ENCODE measurements around the gene ZC3H14.

ZC3H14 gene

GRCh38 chr14:88542857-88543795, 19.7 kb upstream of the ZC3H14 start:
- DNase-seq (ENCODE audit: low read depth, low spot score) = no peak
- ChIA-PET POLR2A (no interaction called here), CTCF (interaction anchor here (0.8 to 1.1 kb wide), 3 partner anchors 14 to 33 kb away, joined by 3 read pairs; no protein-coding TSS in a partner anchor)
- TF ChIP-seq, protein P1, sequence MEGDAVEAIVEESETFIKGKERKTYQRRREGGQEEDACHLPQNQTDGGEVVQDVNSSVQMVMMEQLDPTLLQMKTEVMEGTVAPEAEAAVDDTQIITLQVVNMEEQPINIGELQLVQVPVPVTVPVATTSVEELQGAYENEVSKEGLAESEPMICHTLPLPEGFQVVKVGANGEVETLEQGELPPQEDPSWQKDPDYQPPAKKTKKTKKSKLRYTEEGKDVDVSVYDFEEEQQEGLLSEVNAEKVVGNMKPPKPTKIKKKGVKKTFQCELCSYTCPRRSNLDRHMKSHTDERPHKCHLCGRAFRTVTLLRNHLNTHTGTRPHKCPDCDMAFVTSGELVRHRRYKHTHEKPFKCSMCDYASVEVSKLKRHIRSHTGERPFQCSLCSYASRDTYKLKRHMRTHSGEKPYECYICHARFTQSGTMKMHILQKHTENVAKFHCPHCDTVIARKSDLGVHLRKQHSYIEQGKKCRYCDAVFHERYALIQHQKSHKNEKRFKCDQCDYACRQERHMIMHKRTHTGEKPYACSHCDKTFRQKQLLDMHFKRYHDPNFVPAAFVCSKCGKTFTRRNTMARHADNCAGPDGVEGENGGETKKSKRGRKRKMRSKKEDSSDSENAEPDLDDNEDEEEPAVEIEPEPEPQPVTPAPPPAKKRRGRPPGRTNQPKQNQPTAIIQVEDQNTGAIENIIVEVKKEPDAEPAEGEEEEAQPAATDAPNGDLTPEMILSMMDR (IDR thresholded peaks at IDR 0.05; ENCODE audit: insufficient read depth, low read length, missing control alignments) = no peak
- no peak overlapping the region for H3K4me3 ChIP-seq (ENCODE audit: low read depth, low read length)

DNA sequence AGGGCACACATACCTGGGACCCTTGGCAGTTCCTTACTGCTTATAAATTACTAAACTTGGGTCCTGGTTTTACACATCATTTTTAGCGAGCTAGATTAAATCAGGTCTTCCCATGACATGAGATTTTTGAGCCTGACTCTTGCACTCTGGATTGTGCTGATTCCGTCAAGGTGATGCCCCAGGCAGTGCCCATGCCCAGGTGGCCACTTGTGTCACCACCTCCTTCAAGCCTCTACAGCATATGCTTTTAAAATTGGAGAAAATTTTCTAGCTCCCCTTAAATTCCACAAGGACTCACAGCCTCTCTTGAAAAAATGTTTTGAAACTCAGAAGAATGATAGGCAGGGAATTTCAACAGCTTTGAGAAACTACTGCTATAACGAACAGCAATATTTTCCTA, 17.6 kb upstream of the ZC3H14 start:
- DNase-seq (ENCODE audit: low read depth, low spot score) = no peak
- ChIA-PET POLR2A (no interaction called here), CTCF (no interaction called here)
- TF ChIP-seq, protein P1 (IDR thresholded peaks at IDR 0.05; ENCODE audit: insufficient read depth, low read length, missing control alignments) = no peak
- no peak overlapping the region for H3K4me3 ChIP-seq (ENCODE audit: low read depth, low read length)

DNA sequence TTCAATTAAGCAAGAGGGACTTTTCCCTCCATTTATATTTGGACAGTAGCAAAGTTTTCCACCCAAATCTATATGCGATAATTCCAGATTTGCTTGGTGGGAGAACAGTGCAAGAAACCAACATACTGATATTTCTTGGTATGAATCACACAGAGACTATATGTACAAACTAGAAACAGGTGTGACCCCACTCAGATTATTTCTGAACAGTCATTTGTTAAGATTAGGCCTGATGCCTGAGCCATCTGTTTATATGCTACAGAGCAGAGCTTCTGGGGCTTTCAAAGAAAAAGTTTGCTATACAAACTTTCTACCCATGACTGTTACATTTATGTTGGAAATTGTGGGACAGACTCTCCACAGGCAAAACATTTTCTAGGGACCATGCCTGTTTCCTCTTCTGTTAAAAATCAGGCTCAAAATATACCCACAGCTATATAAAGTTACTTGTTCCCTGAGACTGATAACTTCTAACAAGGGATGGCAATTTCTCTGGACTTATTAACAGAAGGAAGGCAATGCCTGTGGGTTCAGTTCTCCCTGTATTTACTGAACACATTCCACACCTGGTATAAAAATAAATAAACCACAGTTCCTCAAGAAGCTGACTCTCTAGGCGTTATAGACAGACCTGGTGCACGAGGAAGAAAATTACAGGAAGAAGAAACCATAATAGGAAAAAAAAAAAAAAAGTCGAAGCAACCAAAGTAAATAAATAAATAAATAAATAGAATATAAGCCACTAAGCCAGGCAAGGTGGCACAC, 16.0 kb upstream of the ZC3H14 start:
- TF ChIP-seq, protein P1 (IDR thresholded peaks at IDR 0.05; ENCODE audit: insufficient read depth, low read length, missing control alignments) = no peak
- CTCF ChIA-PET = interaction anchor here (1.1 kb wide), 1 partner anchor 25 kb away, joined by 3 read pairs; no protein-coding TSS in a partner anchor
- POLR2A ChIA-PET = no interaction called here
- no peak overlapping the region for H3K4me3 ChIP-seq (ENCODE audit: low read depth, low read length)
- no peak for DNase-seq (ENCODE audit: low read depth, low spot score)

GRCh38 chr14:88547386-88547780, 15.5 kb upstream of the ZC3H14 start:
- DNase-seq (ENCODE audit: low read depth, low spot score) = no peak
- ChIA-PET POLR2A (no interaction called here), CTCF (interaction anchor here (0.7 to 1.1 kb wide), 2 partner anchors 26 to 358 kb away, joined by 3 read pairs; no protein-coding TSS in a partner anchor)
- no peak overlapping the region for H3K4me3 ChIP-seq (ENCODE audit: low read depth, low read length)
- TF ChIP-seq, protein P1 (IDR thresholded peaks at IDR 0.05; ENCODE audit: insufficient read depth, low read length, missing control alignments) = no peak

DNA sequence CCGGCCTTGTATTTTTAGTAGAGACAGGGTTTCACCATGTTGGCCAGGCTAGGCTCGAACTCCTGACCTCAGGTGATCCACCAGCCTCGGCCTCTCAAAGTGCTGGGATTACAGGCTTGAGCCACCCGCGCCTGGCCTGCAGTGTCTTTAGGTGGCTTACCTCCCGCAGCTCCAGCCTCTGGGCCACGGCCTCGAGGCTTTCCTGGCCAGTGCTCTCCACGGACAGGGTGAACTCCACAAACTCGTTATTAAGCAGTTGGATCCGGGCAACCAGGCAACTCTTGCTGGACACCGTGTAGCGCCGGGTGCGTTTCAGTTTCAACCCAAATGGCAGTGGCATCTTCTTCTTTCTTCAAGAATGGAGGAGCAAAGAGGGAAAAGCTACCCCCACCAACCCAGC, 12.8 kb upstream of the ZC3H14 start:
- no peak for DNase-seq (ENCODE audit: low read depth, low spot score)
- ChIA-PET CTCF (interaction anchor here (3.0 kb wide), 1 partner anchor 58 kb away, joined by 15 read pairs; no protein-coding TSS in a partner anchor), POLR2A (no interaction called here)
- no peak overlapping the region for H3K4me3 ChIP-seq (ENCODE audit: low read depth, low read length)
- TF ChIP-seq, protein P1 (IDR thresholded peaks at IDR 0.05; ENCODE audit: insufficient read depth, low read length, missing control alignments) = no peak

Measured in AG04449 (cell line).